ENCODE results near the gene NFIC.
"Not testable (repeated sequence)": the region's sequence is repeated elsewhere in the genome, so short reads cannot be mapped to it uniquely, and the experiment has no call there.

The NFIC gene

DNA sequence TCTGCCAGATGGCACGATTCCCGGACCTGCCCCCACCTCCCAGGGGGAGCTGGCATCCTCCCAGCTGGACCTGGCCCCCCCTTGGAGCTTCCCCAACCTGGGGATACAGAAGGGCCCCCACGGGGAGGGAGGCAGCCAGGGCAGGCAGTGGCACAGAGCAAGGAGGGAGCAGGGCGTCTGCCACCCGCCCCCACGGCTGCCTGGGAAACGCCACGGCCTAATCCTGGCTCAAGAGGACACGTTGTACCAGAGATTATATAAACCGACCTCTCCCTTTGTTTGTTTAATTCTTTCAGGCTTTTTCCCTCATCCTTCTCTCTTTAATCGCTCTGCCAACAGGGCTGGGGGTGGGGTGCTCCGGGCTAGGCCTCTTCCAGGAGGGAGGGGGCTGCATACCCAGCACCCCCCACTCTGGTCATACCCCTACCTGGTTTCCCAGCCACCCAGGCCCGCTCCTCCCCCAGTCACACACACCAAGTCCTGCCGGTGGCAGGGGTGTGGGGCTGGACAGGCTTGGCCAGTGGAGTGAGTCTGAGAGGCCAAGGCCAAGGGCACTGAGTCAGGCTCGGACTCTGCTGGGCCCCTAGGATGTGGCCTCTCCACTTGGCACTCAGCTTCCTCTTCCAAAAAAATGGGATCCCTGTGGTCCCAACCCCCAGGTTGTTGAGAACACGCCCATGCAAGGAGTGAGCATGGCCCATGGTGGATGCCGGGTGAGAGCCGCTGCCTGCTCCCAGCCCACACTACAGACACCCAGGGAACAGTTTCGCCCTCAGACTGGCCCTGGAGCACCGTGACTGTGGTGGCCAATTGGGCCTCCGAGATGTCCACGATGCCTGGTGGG lies 29.5 kb upstream of the NFIC start:
- no peak for DNase-seq (ENCODE audit: low read depth in 3 of 3)

DNA sequence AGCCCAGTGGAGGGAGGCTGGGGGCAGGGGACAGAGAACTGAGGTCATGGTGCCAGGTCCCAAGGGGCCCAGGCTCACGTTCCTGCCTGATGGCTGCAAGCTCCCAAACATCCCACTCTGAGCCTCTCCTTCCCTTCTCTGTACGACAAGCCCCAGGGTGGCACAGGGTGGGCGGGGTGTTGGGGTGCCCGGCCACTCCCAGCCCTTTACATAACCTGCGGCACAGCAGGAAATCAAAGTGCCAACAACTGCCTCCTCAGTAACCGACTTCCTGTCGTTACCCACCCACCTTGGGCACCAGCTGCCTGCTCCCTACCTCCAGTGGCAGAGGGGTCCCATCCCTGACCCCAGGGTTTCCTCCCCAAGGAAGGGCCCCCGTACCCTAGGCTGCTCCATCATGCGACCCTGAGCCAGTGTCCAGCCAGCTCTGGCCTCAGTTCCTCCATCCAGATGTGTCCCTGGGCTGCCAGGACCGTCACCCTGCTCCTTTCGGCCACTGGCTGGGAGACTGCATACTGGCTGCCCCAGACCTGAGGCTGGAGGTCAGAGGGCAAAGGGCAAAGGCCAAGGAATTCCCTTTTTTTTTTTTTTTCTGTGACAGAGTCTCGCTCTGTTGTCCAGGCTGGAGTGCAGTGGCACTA lies 27.7 kb upstream of the NFIC start:
- DNase-seq (ENCODE audit: low read depth in 3 of 3) = peak in 1 of 3 experiments; percentile 35

DNA sequence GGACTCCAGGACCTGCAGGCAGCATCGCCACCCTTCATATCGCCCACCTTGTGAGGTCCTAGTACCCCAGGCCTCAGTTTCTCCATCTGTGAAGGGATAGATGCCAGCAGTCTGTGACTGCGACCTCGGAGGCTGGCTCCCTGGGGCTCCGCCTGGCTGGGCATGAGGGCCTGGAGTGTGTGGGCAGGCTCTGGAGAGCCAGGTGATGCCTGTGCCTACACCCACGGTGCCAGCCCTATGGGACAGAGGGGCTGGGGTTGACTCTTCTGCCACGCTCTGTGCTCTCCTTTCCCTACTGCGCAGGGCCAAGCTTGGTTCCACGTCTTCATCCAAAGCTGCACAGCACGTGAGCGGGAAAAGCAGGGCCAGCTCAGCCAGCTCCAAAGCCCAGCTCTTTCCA lies 26.0 kb upstream of the NFIC start:
- no peak for DNase-seq (ENCODE audit: low read depth in 3 of 3)

DNA sequence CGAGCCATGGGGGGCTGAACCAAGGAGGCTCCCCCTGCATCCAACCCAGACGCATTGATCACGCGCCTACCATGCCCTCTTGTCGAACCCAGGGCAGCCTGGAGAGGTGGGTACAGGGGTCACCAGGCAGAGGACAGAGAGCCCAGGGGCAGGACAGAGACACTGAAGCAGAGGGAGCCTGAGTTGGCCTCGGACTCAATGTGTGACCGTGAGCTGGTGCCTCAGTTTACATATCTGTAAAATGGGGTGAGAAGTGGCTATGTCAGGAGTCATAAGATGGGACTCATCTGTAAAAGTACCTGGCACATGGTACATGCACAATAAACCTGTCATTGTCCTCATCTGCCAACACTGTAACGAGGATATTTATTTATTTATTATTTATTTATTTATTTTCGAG lies 24.1 kb upstream of the NFIC start:
- DNase-seq (ENCODE audit: low read depth in 3 of 3) = no peak

DNA sequence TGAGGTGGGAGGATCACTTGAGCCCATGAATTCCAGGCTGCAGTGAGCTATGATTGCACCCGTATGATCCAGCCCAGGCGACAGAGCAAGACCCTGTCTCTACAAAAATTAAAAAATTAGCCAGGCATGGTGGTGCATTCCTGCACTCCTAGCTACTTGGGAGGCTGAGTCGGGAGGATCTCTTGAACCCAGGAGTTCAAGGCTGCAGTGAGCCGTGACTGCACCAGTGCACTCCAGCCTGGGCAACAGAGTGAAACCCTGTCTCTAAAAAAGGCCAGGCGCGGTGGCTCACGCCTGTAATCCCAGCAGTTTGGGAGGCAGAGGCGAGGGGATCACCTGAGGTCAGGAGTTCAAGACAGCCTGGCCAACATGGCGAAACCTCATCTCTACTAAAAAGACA lies 23.4 kb upstream of the NFIC start:
- not testable (repeated sequence) for DNase-seq (ENCODE audit: low read depth in 3 of 3)

DNA sequence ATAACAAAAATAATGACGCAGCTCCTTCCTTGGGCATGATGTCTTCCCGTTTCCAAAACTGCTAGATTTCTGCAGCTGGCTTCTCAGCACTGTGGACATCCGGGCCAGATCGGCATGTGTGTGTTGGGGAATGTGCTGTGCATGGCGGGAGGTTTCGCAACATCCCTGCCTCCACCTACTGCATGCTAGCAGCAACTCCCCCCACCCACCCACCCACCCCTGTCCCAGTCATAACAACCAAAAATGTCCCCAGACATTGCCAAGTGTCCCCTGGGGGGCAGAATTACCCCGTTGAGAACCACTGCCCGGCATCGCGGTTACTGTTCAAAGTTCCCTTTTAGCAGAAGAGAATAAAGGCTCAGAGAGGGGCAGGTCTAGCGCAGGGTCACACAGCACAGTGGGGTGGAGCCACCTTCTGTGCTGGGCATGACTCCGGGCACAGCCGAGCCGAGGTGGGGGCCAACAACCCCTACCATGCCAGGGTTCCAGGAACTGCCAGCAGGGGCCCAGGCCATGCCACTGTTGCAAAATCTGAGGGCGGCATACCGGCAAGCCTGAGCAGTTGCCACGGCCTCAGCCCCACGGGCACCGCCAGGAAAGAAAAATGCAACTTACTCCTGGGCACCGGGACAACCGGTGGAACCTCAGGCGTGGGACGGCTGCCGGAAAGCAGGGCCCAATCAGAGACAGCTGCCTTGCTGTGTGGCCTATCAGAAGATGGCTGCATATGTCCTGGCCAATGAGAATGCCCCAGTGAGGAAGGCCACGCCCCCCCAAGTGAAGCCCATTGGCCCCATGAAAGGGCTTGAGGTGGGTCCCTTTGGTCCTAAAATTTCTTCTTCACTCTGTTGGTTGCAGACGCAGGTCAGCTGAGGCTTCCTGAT lies 22.5 kb upstream of the NFIC start:
- no peak for DNase-seq (ENCODE audit: low read depth in 3 of 3)

DNA sequence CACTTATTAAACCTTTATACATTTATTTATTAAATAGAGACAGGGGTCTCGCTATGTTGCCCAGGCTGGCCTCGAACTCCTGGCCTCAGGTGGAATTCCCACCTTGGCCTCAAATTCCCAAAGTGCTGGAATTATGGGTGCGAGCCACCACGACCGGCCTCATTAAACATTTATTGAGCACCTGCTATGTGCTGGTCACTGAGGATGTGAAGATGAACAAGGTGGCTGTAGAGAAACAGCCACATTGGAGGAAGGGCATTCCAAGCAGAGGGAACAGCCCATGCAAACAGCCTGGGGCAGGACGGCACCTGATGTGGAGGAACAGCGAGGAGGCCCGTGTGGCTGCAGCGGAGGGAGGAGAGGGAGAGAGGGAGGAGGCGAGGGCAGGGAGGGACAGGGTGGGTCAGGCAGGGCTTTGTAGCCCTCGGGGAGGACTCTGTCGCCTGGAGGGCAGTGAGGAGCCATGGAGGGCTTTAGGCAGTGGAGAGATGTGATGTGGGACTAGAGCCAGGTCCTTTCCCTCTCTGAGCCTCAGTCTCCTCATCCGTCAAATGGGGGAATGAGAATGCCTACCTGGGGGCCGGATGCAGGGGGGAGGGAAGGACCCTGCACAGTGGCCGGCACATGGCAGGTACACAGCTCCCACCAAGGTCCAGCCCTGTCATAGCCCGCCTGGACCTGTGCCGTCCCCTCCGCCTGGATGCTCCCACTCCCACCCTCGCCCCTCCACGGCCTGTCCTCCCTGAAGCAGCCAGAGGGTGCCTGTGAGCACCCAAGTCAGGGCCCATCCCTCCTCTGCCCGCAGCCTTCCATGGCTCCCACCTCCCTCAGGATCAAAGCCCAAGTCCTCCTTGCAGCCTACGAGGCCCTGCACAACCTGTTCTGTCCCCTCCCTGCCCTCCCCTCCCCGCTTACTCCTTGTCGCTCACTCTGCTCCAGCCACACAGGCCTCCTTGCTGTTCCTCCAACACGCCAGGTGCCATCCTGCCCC lies 21.5 kb upstream of the NFIC start:
- no peak for DNase-seq (ENCODE audit: low read depth in 3 of 3)

DNA sequence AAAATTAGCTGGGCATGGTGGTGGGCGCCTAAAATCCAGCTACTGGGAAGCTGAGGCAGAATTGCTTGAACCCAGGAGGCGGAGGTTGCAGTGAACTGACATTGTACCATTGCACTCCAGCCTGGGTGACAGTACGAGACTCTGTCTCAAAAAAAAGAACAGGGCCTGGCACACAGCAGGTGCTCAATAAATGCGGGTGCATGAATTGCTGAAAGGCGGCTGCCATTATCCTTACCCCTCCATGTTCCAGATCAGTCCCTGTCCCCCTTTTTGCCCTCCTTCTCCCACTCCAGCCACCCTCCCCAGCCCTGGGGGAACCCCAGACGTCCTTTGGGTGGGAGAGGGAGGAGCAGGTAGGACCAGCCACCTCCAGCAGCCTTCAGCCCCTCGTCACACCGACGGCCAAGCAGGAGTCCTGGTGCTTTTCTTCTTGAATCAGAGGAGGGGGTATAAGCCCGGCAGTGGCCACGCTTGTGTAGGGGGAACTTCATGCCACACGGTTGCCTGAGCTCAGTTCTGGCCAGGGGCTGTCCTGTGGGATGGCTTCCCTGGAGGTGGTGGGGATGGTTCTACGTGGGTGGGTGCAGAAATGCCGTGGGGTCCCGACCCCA lies 20.4 kb upstream of the NFIC start:
- no peak for DNase-seq (ENCODE audit: low read depth in 3 of 3)

DNA sequence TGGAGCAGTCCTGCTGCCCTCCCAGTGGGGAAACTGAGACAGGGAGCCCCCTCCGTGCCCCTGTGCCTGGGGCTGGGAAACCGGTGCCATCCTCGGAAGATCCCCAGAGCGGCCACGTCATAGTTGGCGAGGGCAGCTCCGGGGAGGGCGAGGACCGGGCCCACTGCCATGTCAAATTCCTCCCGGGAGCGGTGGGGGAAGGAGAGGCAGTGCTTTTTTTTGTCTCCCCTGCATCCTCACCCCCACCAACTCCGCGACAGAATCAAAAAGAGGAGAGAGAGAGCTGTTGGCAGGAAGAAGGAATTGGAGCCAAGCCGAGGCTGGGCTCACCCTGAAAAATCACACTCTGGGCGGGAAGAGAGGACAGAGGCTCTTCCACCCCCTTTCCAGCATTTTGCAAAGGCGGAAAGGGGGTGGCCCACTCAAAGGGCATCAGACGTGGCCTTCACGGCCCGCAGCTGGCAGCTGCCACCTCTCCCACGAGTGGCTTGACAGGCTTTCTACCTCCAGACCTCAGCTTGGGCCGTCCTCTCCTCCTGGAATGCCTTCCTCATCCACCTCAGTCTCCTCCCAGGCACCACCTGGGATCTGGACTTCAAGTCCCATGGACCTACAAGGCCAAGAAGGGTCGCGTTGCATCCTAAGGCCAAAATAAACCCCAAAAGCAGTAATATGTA lies 19.6 kb upstream of the NFIC start:
- no peak for DNase-seq (ENCODE audit: low read depth in 3 of 3)

DNA sequence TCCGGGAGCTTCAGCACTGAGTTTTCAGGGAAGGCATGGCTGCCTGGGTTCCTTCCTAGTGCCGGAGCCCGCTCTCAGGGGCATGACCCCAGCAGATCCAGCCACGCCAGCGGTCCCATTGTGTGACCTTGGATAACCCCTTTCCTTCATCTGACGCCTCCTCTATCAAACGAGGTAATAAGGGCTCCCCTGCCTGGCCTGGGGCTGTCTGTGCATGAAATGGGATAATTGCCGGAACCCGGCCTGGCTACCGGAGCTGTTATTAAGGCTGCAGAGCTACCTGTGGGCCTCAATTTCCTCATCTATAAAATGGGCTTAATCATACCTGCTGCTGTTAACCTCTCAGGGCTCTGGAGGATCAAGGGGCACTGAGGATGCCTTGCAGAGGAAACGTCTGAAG lies 18.3 kb upstream of the NFIC start:
- DNase-seq (ENCODE audit: low read depth in 3 of 3) = no peak

DNA sequence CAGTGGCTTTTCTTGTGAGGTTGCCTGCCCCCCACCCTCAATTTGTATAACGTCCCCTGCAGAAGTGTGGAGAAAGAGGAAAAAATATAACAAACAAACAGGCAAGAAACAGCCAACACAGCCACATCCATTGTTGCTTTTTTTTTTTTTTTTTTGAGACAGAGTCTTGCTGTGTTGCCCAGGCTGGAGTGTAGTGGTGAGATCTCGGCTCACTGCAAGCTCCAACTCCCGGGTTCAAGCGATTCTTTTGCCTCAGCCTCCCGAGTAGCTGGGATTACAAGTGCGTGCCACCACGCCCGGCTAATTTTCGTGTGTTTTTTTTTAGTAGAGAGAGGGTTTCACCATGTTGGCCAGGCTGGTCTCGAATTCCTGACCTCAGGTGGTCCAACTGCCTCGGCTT lies 17.9 kb upstream of the NFIC start:
- DNase-seq (ENCODE audit: low read depth in 3 of 3) = not testable (repeated sequence)

DNA sequence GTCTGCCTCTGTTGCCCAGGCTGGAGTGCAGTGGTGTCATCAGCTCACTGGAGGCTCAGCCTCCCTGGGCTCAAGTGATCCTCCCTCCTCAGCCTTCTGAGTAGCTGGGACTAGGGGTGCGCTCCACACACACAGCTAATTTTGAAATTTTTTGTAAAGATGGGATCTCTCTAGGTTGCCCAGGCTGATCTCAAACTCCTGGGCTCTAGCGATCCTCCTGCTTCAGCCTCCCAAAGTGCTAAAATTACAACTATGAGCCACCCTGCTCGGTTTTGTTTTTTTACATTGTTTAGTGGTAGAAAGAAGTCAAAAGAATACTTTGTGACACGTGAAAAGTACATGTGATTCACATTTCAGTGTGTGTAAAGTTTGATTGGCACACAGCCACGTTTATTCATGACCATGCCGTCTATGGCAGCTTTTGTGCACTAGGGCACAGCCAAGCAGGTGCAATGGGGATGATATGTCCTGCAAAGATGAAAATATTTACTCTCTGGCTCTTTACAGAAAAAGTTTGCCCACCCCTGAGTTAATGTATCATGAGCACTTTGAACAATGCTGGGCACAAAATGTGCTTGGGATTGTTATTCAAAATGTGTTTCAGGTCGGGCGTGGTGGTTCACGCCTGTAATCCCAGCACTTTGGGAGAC lies 16.2 kb upstream of the NFIC start:
- DNase-seq (ENCODE audit: low read depth in 3 of 3) = no peak

DNA sequence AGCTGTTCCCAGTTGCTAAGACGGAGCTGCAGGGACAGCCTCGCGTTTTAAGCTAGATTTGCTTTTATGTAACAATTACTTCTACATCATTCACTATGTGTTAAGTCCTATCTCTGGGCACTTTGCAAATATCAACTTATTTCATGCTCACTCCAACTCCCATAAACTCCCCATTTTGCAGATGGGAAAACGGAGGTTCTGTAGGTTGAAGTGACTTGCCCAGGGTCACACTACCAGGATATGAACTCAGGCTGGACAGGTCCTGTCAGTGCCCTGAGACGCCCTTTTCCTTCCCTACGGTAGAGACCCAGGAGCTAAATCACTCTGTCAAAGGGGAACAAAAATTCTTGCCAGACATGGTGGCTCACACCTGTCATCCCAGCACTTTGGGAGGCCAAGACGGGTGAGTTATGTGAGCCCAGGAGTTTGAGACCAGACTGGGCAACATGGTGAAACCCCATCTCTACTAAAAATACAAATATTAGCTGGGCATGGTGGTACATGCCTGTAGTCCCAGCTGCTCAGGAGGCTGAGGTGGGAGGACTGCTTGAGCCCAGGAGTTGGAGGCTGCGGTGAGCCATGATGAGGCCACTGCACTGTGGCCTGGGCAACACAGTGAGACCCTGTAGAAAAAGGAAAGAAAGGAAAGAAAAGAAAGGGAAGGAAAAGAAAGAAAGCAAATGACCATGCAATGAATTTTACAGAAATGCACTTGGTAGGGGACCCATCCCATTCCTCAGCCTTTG lies 14.5 kb upstream of the NFIC start:
- no peak for DNase-seq (ENCODE audit: low read depth in 3 of 3)

DNA sequence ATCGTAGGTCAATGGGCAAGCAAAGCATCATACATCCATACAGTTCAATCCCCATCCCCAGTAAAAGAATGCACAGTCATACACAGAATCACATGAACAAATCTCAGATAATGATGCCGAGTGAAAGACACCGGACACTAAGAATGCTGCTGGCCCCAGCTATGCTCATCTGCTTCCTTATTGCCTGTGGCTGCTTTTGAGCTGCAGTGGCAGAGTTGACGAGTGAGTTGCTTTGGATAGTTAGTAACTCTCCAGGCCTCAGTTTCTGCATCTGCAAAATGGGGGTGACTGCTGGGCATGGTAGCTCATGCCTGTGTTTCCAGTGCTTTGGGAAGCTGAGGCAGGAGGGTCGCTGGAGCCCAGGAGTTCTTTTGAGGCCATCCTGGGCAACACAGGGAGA lies 12.9 kb upstream of the NFIC start:
- DNase-seq (ENCODE audit: low read depth in 3 of 3) = no peak

DNA sequence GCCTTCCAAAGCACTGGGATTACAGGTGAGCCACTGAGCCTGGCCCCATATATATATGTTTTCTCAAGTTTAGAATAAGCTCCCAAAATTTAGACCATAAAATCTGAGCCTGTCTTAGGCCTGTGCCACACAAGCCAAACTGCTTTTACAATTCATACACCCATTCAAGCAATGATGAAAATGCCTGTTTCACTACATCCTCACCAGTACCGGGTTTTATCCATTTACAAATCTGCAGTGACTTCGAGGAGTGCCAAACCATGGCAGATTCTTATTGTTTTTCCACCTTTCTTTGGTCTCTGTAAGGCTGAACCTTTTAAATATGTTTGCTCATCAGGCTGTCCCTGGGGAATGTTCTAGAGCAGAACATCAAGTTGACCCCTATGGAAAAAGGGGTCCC lies 9.6 kb upstream of the NFIC start:
- no peak for DNase-seq (ENCODE audit: low read depth in 3 of 3)

DNA sequence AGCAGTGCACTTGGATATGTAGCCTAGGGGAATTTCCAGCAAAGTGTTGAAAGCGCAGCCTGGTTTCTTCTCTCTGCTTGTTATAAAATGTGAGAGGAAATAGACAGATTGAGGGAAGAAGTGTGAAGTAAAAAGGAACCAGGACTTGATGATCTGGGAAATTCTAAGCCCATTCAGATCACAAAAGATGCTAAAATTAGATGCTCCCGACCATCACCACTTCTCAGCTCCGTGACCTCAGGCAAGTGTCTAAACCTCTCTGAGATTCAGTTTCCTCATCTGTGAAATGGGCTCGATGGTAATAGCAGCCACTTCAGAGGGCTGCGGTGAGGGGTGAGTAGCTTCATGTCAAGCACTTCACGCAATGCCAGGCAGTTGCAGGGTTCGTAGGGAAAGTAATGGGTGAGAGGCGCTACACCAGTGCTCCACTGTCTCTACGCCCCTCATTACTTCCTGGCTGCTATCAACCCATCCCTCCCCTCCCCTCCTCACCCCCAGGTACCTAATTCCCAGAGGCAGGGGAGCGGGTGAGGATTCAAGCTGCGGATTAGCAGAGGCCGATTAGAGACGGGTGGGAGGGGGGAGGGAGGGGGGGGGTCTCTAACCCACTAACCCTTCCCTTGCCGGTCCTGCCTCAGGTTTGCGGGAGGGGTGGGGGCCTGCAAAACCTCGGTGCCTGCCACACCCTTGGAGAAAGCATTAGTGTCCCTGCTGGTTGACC lies 9.0 kb upstream of the NFIC start:
- DNase-seq (ENCODE audit: low read depth in 3 of 3) = no peak

DNA sequence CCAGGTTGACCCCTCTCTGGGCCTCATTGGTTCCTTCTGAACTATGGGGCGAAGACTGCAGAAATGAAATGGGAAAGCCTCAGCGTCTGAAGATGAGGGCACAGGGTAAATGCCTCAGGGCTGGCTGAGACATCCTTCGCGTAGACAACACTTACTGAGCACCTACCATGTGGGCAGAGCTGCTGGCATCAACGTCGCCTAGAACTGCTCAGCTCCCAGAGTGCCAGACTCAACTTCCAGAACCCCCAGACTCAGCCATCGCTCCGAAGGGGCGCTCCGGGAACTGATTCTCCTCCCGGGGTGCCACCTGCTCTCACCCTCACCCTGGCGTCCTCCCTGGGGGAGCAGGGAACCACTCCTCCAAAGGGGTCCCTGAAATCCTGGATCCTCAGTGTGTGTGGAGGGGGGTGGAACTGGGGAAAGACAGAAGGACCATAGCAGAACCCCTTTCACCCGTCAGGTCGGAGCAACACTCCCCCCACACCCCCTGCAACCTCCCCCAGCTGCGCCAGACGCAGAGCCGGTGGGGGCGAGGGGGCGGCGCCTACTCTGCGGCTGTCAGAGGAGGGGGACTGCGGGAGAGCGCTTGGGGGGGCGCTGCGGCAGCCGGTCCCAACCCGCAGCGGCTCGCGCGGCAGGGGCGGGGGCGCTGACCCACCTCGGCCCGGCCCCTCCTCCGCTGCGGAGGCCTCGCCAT lies 8.2 kb upstream of the NFIC start:
- no peak for DNase-seq (ENCODE audit: low read depth in 3 of 3)

DNA sequence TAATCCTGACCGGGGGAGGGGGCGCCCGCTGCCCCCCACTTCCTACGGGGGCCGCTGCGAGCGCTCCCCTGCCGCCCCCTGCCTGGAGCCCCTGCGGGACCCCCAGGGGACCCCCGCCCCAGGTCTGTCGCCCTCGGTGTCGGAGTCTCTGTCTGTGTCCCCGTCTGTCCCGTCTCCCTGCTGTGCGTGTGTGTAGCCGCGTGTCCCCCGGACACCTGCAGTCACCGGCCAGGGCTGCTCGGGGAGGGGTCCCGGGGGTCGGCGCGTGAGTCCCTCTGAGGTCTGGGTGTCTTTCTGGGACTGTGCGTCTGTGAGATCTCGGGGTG lies 7.7 kb upstream of the NFIC start:
- no peak for DNase-seq (ENCODE audit: low read depth in 3 of 3)
